ENCODE measurements around the gene SIX1. TPM values are rescaled to one million over a fixed set of nuclear protein-coding genes. Genes with fewer than 3 reads are reported as not detected.
A peak's percentile ranks its signal among the peaks of the same experiment; 100 is the strongest.

Gene SIX1
- total RNA-seq, 1 experiment from 2014 or later, result 23.3 TPM

- DNase-seq (ENCODE audit: low spot score), result no peak
Observed at GRCh38 chr14:60655119-60655897, 6.0 kb upstream of the SIX1 start.

GRCh38 chr14:60654334-60654821, 5.1 kb upstream of the SIX1 start:
- no peak for DNase-seq (ENCODE audit: low spot score)

GRCh38 chr14:60653701-60654161, 4.5 kb upstream of the SIX1 start:
- DNase-seq (ENCODE audit: low spot score), result no peak

GRCh38 chr14:60652674-60653651, 3.7 kb upstream of the SIX1 start:
- DNase-seq (ENCODE audit: low spot score), result no peak

GRCh38 chr14:60651796-60652673, 2.8 kb upstream of the SIX1 start:
- DNase-seq (ENCODE audit: low spot score), result no peak

- DNase-seq (ENCODE audit: low spot score), result no peak
Observed at GRCh38 chr14:60651086-60651795, 2.0 kb upstream of the SIX1 start.

GRCh38 chr14:60650373-60650961, 1.2 kb upstream of the SIX1 start:
- DNase-seq (ENCODE audit: low spot score), result no peak

- DNase-seq (ENCODE audit: low spot score), result peak; percentile 44
Observed at GRCh38 chr14:60649875-60650372, 647 bp upstream of the SIX1 start.

GRCh38 chr14:60648249-60648933, 886 bp downstream of the SIX1 start:
- DNase-seq (ENCODE audit: low spot score), result no peak

- DNase-seq (ENCODE audit: low spot score), result no peak
Observed at GRCh38 chr14:60647837-60648248, 1.4 kb downstream of the SIX1 start.

- peak; percentile 50 for DNase-seq (ENCODE audit: low spot score)
Observed at GRCh38 chr14:60647081-60647836, 2.0 kb downstream of the SIX1 start.

- peak; percentile 39 for DNase-seq (ENCODE audit: low spot score)
Observed at GRCh38 chr14:60646226-60646818, 3.0 kb downstream of the SIX1 start.

- DNase-seq (ENCODE audit: low spot score), result no peak
Observed at GRCh38 chr14:60645126-60645741, 4.0 kb downstream of the SIX1 start.

- DNase-seq (ENCODE audit: low spot score), result no peak
Observed at GRCh38 chr14:60644666-60645065, 4.6 kb downstream of the SIX1 start.

GRCh38 chr14:60643463-60644314, 5.6 kb downstream of the SIX1 start:
- no peak for DNase-seq (ENCODE audit: low spot score)

- DNase-seq (ENCODE audit: low spot score), result no peak
Observed at GRCh38 chr14:60643141-60643462, 6.2 kb downstream of the SIX1 start.

Data from H4 (cell line).